ENCODE data around the gene IKZF3. TPM values are rescaled to one million over a fixed set of nuclear protein-coding genes. Genes with fewer than 3 reads are reported as not detected.

Gene IKZF3
- total and polyA plus RNA-seq, 7 donors = under 0.01 to 12.3 (median 0.36) TPM

DNA sequence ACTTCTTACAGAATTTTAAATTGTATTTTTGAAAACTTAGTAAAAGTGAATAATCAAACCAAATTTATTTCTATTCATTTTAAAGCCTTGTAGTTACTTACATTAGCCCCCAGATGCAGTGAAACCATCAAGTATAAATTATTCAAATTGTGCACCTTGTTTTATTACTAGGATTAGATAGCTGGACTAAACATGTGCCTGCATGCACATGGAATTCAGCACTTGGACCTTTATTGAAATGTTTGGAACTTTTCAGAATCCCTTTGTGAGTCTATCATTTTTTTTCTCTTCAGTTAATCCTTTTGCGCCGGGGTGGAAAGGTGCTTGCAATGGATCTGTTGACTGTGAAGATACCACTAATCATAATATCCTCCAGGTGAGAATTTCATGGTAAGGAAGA lies 8.6 kb upstream of the IKZF3 start:
- intact Hi-C loops (cut with DNase I) = no loop called here
- TF ChIP-seq, protein P1, sequence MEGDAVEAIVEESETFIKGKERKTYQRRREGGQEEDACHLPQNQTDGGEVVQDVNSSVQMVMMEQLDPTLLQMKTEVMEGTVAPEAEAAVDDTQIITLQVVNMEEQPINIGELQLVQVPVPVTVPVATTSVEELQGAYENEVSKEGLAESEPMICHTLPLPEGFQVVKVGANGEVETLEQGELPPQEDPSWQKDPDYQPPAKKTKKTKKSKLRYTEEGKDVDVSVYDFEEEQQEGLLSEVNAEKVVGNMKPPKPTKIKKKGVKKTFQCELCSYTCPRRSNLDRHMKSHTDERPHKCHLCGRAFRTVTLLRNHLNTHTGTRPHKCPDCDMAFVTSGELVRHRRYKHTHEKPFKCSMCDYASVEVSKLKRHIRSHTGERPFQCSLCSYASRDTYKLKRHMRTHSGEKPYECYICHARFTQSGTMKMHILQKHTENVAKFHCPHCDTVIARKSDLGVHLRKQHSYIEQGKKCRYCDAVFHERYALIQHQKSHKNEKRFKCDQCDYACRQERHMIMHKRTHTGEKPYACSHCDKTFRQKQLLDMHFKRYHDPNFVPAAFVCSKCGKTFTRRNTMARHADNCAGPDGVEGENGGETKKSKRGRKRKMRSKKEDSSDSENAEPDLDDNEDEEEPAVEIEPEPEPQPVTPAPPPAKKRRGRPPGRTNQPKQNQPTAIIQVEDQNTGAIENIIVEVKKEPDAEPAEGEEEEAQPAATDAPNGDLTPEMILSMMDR (IDR thresholded peaks at IDR 0.05) = no peak
- TF ChIP-seq POLR2AphosphoS5 (IDR thresholded peaks at IDR 0.05) (no peak), POLR2A (IDR thresholded peaks at IDR 0.05) (no peak), EP300 (IDR thresholded peaks at IDR 0.05) (no peak)

DNA sequence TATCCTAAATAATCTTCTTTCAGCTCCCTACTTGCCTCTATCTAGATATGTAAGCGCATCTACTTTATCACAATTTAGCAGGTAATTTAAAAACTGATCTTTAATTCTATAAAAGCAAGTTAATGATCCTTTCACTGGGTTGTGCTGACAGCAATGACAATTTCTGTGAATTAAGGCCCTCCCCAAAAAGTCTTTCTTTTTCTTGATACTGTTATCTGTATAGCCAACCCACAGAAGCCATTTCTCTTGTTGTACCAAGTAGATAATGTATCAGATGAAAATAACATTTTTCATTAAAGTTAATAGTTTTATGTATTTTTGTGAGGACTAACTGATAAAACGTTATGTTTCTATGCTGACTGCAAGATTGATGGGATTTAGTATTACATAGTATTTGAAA lies 7.7 kb upstream of the IKZF3 start:
- intact Hi-C loops (cut with DNase I) = no loop called here
- H3K4me3 ChIP-seq = no peak overlapping the region
- peaks cover 0 to 4% (median 0%) of the 10 kb centered on the region in 4 donors for H3K9me3 ChIP-seq
- 80 to 82% methylated on average over 2 of the region's 2 CpGs for WGBS, 2 donors
- H3K36me3 ChIP-seq = no peaks in the 10 kb centered on the region
- H3K27me3 ChIP-seq = peaks cover 10 to 32% (median 21%) of the 10 kb centered on the region in 3 donors
- TF ChIP-seq EP300 (IDR thresholded peaks at IDR 0.05) (no peak), POLR2AphosphoS5 (IDR thresholded peaks at IDR 0.05) (no peak), POLR2A (IDR thresholded peaks at IDR 0.05) (no peak)
- TF ChIP-seq, protein P1 (IDR thresholded peaks at IDR 0.05) = no peak
- no peaks in the 10 kb centered on the region for H3K4me1 ChIP-seq
- DNase-seq = no peak
- H3K27ac ChIP-seq = no peak overlapping the region

More for the DNA sequence above, 8.6 kb upstream of the IKZF3 start:
- Histone ChIP-seq H3K27ac (no peak overlapping the region), H3K36me3 (no peaks in the 10 kb centered on the region), H3K4me1 (no peaks in the 10 kb centered on the region), H3K27me3 (peaks cover 4 to 27% (median 18%) of the 10 kb centered on the region in 3 donors), H3K4me3 (no peak overlapping the region), H3K9me3 (peaks cover 0 to 4% (median 0%) of the 10 kb centered on the region in 4 donors)
- 59 to 78% methylated on average over 2 of the region's 2 CpGs for WGBS, 2 donors
- no peak for DNase-seq

DNA sequence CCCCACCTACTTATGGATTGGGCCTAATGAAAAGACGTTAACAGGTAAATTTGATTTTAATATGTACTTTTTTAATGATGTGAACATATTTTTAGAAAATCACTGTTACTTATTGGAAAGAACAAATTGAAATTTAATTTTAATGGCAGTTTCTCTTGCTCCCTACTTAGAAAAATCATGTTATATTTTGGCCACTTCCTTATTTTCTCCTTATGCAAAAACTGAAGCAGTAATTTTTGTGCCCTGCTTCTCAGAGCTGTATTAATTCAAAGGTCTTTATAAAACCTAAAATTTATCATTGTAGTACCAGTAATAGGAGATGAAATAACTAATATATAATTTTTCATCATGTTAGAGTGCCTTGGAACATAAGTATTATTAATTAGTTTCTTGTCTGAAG lies 6.7 kb upstream of the IKZF3 start:
- intact Hi-C loops (cut with DNase I) = no loop called here
- TF ChIP-seq EP300 (IDR thresholded peaks at IDR 0.05) = no peak
- TF ChIP-seq POLR2A (IDR thresholded peaks at IDR 0.05) = no peak
- TF ChIP-seq POLR2AphosphoS5 (IDR thresholded peaks at IDR 0.05) = no peak
- TF ChIP-seq, protein P1 (IDR thresholded peaks at IDR 0.05) = no peak
- peaks cover 10 to 39% (median 27%) of the 10 kb centered on the region in 3 donors for H3K27me3 ChIP-seq
- peaks cover 0 to 4% (median 0%) of the 10 kb centered on the region in 4 donors for H3K9me3 ChIP-seq
- no peak overlapping the region for H3K4me3 ChIP-seq
- no peaks in the 10 kb centered on the region for H3K4me1 ChIP-seq
- 90 to 92% methylated on average over 1 of the region's 1 CpG for WGBS, 2 donors
- no peak for DNase-seq
- H3K36me3 ChIP-seq = no peaks in the 10 kb centered on the region
- H3K27ac ChIP-seq = no peak overlapping the region

DNA sequence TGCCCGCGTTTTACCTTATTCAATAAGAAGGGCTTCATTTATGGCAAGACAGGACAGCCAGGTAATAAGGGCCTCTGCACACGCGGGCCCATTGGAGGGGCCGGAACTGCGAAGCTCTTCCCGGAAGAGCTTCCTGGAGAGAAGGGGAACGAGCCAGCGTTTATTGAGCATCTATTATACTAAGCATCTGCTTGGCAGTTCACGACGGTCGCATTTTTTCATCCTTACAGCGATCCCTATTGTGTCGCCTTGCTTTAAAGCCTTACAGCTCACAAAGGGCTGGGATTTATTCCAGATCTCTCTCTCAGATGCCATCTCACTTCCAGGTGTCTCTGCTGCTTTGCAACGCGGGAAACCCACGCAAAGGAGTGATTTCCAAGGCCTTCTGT lies 4.4 kb upstream of the IKZF3 start:
- 70 to 79% methylated on average over 17 of the region's 17 CpGs for WGBS, 2 donors
- intact Hi-C loops (cut with DNase I) = no loop called here

More for the DNA sequence above, 4.4 kb upstream of the IKZF3 start:
- H3K27me3 ChIP-seq = peaks cover 23 to 54% (median 37%) of the 10 kb centered on the region in 3 donors
- no peaks in the 10 kb centered on the region for H3K36me3 ChIP-seq
- DNase-seq = no peak
- no peak overlapping the region for H3K27ac ChIP-seq
- H3K4me1 ChIP-seq = peaks cover 0 to 7% (median 7%) of the 10 kb centered on the region in 4 donors
- no peak overlapping the region for H3K4me3 ChIP-seq
- peaks cover 0 to 4% (median 0%) of the 10 kb centered on the region in 4 donors for H3K9me3 ChIP-seq
- TF ChIP-seq POLR2AphosphoS5 (IDR thresholded peaks at IDR 0.05) (no peak), POLR2A (IDR thresholded peaks at IDR 0.05) (no peak), EP300 (IDR thresholded peaks at IDR 0.05) (no peak)
- TF ChIP-seq, protein P1 (IDR thresholded peaks at IDR 0.05) = no peak
